Coronary artery (tissue), 2 donors: Measurements from ENCODE around the gene HOXA10.
A peak's percentile ranks its signal among the peaks of the same experiment; 100 is the strongest.

Source experiments
- DNase-seq: peaks from one replicate; pipeline ENCODE4 v3.0.0-alpha.2; 2017; ENCODE audit warnings: low spot score
- H3K27ac ChIP-seq, 2 donors: fragments of 200-600 bp; sonication (generic); one replicate each; pipeline ENCODE4 v1.5.1; 2016 to 2019
- H3K4me3 ChIP-seq: fragments of 200-600 bp; sonication (generic); 2 replicates; pipeline ENCODE4 v1.5.1; 2016; ENCODE audit warnings: mild to moderate bottlenecking, moderate library complexity
- TF ChIP-seq, protein P1 (sequence below): fragments of 200-600 bp; sonication (generic); IDR thresholded peaks from one replicate; pipeline ENCODE4 v1.5.1; 2019; ENCODE audit warnings: antibody characterized with exemption

The HOXA10 gene

DNA sequence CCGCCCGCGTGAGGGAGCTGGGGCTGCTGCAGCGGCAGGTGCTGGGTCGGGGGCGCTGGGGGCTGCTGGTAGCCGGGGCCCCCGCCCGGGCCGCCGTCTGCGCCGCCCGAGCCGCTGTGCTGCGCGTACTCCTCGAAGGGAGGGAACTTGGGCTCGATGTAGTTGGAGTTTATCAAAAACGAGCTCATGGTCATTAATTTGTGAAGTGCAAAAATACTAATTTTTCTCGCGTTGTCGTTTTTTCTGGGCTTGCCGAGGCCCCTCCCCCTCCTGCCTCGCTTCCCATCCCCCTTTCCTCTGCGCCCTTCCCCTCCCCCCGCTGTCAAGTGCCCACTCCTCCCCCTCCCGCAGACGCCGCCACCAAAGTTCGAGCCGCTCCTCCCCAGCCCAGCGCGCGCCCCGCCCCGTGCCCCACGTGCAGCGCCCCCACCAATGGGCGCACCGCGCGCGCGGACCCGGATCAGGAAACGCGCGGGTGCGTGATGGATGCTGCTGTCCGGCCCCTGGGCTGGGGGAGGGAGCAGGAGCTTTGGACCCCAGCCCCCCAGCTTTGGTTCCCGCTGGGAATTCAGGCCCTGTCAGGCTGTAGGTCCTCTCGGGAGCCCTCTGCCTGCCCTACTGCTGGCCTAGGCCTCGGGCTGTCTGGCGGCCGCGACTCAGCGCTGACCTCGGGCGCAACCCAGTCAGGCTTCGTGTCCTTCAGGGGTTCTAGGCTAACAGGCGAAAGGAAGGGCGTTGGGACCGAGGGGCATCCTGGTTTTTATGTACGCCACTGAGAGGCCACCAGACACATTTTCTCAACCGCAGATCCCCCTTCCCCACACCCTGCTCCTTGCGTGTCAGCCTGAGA is 43.4 kb downstream of the HOXA10 start, which contains the start of gene HOXA4:
Gene HOXA4 (minus strand): TSS at position 218 of the 850 bp plus-strand sequence. CDS start 24 bp downstream, at position 194.
- Histone ChIP-seq H3K27ac (peak within 1 kb of the TSS in 1 of 2 donors; percentile 81), H3K4me3 (peak within 1 kb of the TSS; percentile 76)
- peak; percentile 66 for DNase-seq
- TF ChIP-seq, protein P1, sequence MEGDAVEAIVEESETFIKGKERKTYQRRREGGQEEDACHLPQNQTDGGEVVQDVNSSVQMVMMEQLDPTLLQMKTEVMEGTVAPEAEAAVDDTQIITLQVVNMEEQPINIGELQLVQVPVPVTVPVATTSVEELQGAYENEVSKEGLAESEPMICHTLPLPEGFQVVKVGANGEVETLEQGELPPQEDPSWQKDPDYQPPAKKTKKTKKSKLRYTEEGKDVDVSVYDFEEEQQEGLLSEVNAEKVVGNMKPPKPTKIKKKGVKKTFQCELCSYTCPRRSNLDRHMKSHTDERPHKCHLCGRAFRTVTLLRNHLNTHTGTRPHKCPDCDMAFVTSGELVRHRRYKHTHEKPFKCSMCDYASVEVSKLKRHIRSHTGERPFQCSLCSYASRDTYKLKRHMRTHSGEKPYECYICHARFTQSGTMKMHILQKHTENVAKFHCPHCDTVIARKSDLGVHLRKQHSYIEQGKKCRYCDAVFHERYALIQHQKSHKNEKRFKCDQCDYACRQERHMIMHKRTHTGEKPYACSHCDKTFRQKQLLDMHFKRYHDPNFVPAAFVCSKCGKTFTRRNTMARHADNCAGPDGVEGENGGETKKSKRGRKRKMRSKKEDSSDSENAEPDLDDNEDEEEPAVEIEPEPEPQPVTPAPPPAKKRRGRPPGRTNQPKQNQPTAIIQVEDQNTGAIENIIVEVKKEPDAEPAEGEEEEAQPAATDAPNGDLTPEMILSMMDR = no peak

DNA sequence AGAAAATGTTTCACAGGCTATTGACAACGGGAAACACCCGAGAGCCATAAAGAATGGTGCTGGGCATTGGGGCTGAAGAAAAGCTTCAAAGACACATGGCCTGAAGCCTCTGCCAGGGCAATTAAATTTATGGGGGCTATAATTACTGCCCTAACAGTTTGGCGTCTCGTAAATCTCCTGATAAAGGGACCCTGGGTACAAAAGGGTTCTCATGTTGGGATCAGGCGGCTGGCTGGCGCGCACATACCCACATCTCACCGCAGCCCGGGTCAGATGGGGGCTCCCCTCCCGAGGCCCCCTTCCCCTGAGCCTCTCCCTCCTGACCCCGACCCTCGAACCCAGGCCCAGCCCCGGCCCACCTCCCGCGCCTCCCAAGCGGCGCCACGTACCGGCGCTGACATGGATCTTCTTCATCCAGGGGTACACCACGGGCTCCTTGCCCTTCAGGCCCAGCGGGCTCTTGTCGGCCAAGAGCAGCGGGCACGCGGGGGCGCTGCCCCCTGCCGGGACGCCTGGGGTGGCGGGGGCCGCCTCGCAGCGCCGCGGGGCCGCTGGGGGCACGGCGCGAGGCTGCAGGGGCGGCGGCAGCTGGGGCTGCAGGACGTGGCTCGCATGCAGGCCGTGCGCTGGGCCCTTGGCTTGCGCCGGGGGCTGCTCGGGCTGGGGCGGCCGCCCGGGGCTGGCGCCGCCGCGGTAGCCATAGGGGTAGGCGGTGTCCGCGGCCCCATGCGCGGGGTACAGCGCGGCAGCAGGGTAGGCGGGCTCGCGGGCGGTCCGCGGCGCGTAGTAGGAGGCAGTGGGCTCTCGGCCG is 44.2 kb downstream of the HOXA10 start:
- peak; percentile 60 for DNase-seq
- peak overlapping the region; percentile 76 for H3K4me3 ChIP-seq

DNA sequence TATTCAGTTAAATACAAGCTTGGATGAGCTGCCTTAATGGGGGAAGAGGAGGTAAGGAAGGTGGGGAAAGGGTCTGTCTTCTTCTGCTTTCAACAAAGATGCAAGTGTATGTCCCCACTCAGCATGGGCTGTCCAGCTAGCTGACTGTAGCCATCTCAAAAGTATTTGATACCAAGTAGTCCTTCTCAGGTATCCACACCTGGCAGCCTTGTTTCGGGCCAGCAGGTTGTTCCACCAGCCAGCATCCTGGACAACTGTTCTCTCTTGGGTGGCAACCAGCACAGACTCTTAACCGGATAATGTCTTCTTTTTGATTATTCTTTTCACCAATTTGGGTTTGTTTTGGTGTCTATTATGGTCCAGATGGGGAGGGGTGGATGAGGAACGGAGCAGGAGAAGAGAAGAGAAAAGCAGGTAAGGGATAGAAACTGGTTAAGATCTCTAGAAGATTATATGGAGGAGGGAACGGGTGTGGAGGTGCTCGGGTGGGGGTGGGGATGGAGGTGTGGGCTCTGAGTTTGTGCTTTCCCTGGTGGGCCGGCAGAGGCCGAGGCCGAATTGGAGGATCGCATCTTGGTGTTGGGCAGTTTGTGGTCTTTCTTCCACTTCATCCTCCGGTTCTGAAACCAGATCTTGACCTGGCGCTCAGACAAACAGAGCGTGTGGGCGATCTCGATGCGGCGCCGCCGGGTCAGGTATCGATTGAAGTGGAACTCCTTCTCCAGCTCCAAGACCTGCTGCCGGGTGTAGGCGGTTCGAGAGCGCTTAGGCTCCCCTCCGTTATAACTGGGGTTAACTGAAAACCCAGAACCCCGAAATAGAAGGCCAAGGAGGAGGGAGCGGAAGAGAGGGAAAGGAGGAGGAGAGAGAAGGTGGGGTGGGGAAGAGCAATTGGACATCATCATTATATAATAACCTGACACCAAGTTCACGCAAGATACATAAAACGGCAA is 45.1 kb downstream of the HOXA10 start:
- Histone ChIP-seq H3K27ac (no peak overlapping the region), H3K4me3 (peak overlapping the region; percentile 76)
- peak; percentile 53 for DNase-seq
- TF ChIP-seq, protein P1 = no peak

More for the DNA sequence above, 44.2 kb downstream of the HOXA10 start:
- H3K27ac ChIP-seq = peak overlapping the region in 1 of 2 donors; percentile 81
- TF ChIP-seq, protein P1 = no peak

DNA sequence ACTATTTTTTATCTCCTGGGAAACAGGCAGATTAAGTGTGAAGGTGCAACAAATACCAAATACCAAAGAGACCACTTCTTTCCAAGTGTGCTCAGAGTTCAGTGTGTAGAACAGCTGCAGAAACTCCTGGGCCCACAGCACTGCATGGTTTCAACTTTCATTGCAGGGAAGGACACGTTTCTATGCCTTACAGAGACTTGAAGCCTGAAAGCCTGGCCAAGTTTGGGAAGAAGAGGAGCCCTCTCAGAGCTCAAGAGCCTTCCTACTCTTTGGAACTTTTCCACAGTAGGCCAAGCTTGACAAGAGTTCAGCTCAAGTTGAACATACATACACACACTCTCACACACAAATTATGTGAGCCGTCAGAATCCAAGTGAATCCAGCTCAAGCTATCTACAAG is 46.1 kb downstream of the HOXA10 start:
- H3K27ac ChIP-seq = no peak overlapping the region
- H3K4me3 ChIP-seq = no peak overlapping the region
- no peak for DNase-seq
- TF ChIP-seq, protein P1 = no peak

DNA sequence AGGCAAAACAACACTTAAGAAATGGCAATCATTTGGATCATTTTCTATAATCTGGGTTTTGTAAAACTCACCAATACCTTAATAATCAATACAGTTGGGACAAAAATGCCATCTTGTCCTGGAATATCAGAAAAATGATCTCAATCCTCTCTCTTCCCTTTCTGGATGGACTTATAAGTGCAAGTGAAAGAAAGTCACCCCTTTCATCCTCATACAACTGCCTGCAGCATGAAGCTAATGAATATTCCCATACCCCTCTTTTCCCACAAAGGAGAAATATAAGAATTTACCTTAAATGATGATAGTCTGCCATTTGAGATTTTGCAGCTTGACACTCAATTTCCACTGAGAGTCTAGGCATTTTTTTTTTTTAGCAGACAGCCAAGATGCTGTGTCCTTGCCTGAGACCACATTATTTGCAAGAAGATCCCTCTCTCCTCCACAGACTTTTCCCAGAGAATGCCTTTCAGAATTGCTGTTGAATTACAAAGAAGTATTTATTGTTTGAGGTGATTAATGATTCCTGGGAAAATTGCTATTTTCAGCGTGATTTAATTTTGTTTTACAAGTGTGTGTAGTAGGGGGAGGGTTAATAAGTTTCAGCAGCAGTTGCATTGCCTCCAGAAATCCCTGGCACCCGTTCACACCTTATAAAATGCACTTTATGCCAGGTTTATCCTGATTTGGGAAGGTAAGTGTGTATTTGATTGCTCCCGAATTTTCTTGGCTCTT is 47.4 kb downstream of the HOXA10 start:
- no peak for DNase-seq
- H3K27ac ChIP-seq = no peak overlapping the region
- H3K4me3 ChIP-seq = no peak overlapping the region
- TF ChIP-seq, protein P1 = no peak

DNA sequence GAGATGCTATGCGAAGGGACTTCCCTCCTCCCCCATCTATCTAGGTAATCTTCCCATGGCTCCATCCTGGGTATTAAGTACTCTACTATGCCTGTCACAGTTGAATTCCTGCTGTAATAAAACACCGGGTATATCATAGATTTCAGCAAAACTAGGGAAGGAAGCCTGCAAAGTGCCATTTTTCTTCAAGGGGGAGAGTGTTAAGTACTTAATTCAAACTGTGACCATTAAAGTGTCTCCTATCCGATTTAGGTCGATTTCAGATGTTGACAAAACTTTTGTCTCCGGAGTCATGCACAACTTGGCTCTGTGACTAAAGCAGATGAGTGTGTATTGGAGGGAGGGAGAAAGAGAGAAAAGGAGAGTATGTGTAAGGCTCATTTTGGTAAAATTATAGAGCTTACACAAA is 48.1 kb downstream of the HOXA10 start:
- Histone ChIP-seq H3K4me3 (no peak overlapping the region), H3K27ac (no peak overlapping the region)
- TF ChIP-seq, protein P1 = no peak
- DNase-seq = no peak
